HepG2 (cell line): ENCODE data around the gene ESYT2. TPM values are rescaled to one million over a fixed set of nuclear protein-coding genes. Genes with fewer than 3 reads are reported as not detected.

ENCODE experiments used
- ATF5 ChIP-seq: sonication (generic); formaldehyde crosslinking; IDR thresholded peaks from 2 replicates; pipeline ENCODE4 v1.4.0; 2020; ENCODE audit warnings: mild to moderate bottlenecking, low read depth, missing genetic modification reagents
- ATM ChIP-seq: fragments of 450-650 bp; IDR thresholded peaks from 2 replicates; pipeline ENCODE4 v1.7.1; 2017; ENCODE audit warnings: mild to moderate bottlenecking, borderline replicate concordance
- FLYWCH1 ChIP-seq: sonication (generic); formaldehyde crosslinking; IDR thresholded peaks from 2 replicates; pipeline ENCODE4 v1.8.1; 2023; ENCODE audit warnings: mild to moderate bottlenecking, missing genetic modification reagents
- JUND ChIP-seq: sonication (generic); formaldehyde crosslinking; IDR thresholded peaks from 2 replicates; pipeline ENCODE4 v1.8.0; 2022; ENCODE audit warnings: mild to moderate bottlenecking, missing genetic modification reagents
- KMT2A ChIP-seq: sonication (generic); formaldehyde crosslinking; IDR thresholded peaks from 2 replicates; pipeline ENCODE4 v1.4.0; 2020; ENCODE audit warnings: missing genetic modification reagents
- MAF1 ChIP-seq: sonication (generic); formaldehyde crosslinking; IDR thresholded peaks from 2 replicates; pipeline ENCODE4 v1.5.0; 2020; ENCODE audit warnings: missing genetic modification reagents, borderline replicate concordance
- MYPOP ChIP-seq: sonication (generic); formaldehyde crosslinking; IDR thresholded peaks from 2 replicates; pipeline ENCODE4 v1.8.1; 2023; ENCODE audit warnings: mild to moderate bottlenecking, moderate library complexity, missing genetic modification reagents
- RERE ChIP-seq: IDR thresholded peaks from 2 replicates; pipeline ENCODE4 v1.6.1; 2016; ENCODE audit warnings: low read depth, missing genetic modification reagents, missing compliant biosample characterization
- RXRA ChIP-seq: sonication (generic); formaldehyde crosslinking; IDR thresholded peaks from 2 replicates; pipeline ENCODE4 v1.5.1; 2020; ENCODE audit warnings: missing genetic modification reagents
- THAP8 ChIP-seq: sonication (generic); formaldehyde crosslinking; IDR thresholded peaks from 2 replicates; pipeline ENCODE4 v1.5.1; 2020; ENCODE audit warnings: missing genetic modification reagents, mild to moderate bottlenecking, borderline replicate concordance
- ZFP36L2 ChIP-seq: sonication (generic); formaldehyde crosslinking; IDR thresholded peaks from 2 replicates; pipeline ENCODE4 v1.4.0; 2020; ENCODE audit warnings: missing genetic modification reagents
- ZKSCAN1 ChIP-seq: fragments of 150-350 bp; IDR thresholded peaks from 2 replicates; pipeline ENCODE4 v1.6.1; 2014; ENCODE audit warnings: low read length
- ZMYM2 ChIP-seq: sonication (generic); formaldehyde crosslinking; IDR thresholded peaks from 2 replicates; pipeline ENCODE4 v1.8.0; 2022; ENCODE audit warnings: mild to moderate bottlenecking, missing genetic modification reagents
- ZNF615 ChIP-seq: sonication (generic); formaldehyde crosslinking; IDR thresholded peaks from 2 replicates; pipeline ENCODE4 v1.5.0; 2020; ENCODE audit warnings: mild to moderate bottlenecking, missing genetic modification reagents, borderline replicate concordance
- ZNF775 ChIP-seq: sonication (generic); formaldehyde crosslinking; IDR thresholded peaks from 2 replicates; pipeline ENCODE4 v1.4.0; 2020; ENCODE audit warnings: missing genetic modification reagents, mild to moderate bottlenecking, moderate library complexity, borderline replicate concordance
- polyA plus RNA-seq, 8 experiments: library from polyadenylated mRNA; depleted of rRNA in 3 of 8; stranded (reverse) in 7 of 8; unstranded in 1 of 8; fragments of >200 nt; fragmentation: Illumina TruSeq in 4 of 8; extraction: Trizol in 4 of 8; gene quantifications; 2 replicates each; pipeline versions ENCODE4 v1.2.1 to v1.2.3, GENCODE V29; 2011 to 2016; ENCODE audit warnings: low read depth in 4 of 8, missing spikeins in 1 of 8, mixed read lengths in 1 of 8; ENCODE audit not compliant: insufficient read depth in 1 of 8
- total RNA-seq, 5 experiments: library from RNA; depleted of rRNA; stranded (reverse); fragments of >200 nt; fragmentation: Illumina TruSeq; extraction: Trizol; gene quantifications; 2 replicates each; pipeline ENCODE4 v1.2.3, GENCODE V29; 2016; ENCODE audit warnings: low read depth in 1 of 5
- TF ChIP-seq, protein P1 (sequence below): sonication (generic); formaldehyde crosslinking; IDR thresholded peaks from 2 replicates; pipeline ENCODE4 v1.4.0; 2020; ENCODE audit warnings: missing genetic modification reagents, borderline replicate concordance
- TF ChIP-seq, protein P2 (sequence below): IDR thresholded peaks from 2 replicates; pipeline ENCODE4 v1.6.1; 2016; ENCODE audit warnings: low read depth, borderline replicate concordance

Gene ESYT2
- total and polyA plus RNA-seq, 2 of the 13 experiments (the other 11 are each of a cell fraction or from before 2014, with no cell fraction given): 28.5 to 37.3 TPM

GRCh38 chr7:158705234-158705850 lies 124.0 kb downstream of the ESYT2 start (continued):
- TF ChIP-seq ATF5 (CRISPR knock-in tag): no peak
- TF ChIP-seq, protein P1, sequence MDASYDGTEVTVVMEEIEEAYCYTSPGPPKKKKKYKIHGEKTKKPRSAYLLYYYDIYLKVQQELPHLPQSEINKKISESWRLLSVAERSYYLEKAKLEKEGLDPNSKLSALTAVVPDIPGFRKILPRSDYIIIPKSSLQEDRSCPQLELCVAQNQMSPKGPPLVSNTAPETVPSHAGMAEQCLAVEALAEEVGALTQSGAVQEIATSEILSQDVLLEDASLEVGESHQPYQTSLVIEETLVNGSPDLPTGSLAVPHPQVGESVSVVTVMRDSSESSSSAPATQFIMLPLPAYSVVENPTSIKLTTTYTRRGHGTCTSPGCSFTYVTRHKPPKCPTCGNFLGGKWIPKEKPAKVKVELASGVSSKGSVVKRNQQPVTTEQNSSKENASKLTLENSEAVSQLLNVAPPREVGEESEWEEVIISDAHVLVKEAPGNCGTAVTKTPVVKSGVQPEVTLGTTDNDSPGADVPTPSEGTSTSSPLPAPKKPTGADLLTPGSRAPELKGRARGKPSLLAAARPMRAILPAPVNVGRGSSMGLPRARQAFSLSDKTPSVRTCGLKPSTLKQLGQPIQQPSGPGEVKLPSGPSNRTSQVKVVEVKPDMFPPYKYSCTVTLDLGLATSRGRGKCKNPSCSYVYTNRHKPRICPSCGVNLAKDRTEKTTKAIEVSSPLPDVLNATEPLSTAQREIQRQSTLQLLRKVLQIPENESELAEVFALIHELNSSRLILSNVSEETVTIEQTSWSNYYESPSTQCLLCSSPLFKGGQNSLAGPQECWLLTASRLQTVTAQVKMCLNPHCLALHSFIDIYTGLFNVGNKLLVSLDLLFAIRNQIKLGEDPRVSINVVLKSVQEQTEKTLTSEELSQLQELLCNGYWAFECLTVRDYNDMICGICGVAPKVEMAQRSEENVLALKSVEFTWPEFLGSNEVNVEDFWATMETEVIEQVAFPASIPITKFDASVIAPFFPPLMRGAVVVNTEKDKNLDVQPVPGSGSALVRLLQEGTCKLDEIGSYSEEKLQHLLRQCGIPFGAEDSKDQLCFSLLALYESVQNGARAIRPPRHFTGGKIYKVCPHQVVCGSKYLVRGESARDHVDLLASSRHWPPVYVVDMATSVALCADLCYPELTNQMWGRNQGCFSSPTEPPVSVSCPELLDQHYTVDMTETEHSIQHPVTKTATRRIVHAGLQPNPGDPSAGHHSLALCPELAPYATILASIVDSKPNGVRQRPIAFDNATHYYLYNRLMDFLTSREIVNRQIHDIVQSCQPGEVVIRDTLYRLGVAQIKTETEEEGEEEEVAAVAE (CRISPR knock-in tag): peak; percentile 61; the same call in 1 of the 2 replicates
- TF ChIP-seq ZNF615 (CRISPR knock-in tag): no peak
- no peak for TF ChIP-seq RERE (CRISPR knock-in tag)
- TF ChIP-seq ZNF775 (CRISPR knock-in tag): no peak
- no peak for TF ChIP-seq MAF1 (CRISPR knock-in tag)
- no peak for TF ChIP-seq ZFP36L2
- TF ChIP-seq FLYWCH1 (CRISPR knock-in tag): no peak
- TF ChIP-seq ATM: no peak
- TF ChIP-seq, protein P2, sequence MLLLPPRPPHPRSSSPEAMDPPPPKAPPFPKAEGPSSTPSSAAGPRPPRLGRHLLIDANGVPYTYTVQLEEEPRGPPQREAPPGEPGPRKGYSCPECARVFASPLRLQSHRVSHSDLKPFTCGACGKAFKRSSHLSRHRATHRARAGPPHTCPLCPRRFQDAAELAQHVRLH (CRISPR knock-in tag): no peak
- TF ChIP-seq JUND (CRISPR knock-in tag): no peak
- TF ChIP-seq MYPOP (CRISPR knock-in tag): peak; percentile 9; the same call in 1 of the 2 replicates
- TF ChIP-seq KMT2A (CRISPR knock-in tag): no peak
- no peak; the same call in 1 of the 2 replicates for TF ChIP-seq THAP8
- TF ChIP-seq ZKSCAN1: no peak
- TF ChIP-seq ZMYM2 (CRISPR knock-in tag): peak; percentile 16; the same call in 1 of the 2 replicates
- 0 out of 2 replicates have a peak, but pooled peaks have one; percentile 25 for TF ChIP-seq RXRA (CRISPR knock-in tag)
